Fibroblast of skin of right quadriceps (primary cell): ENCODE results near the gene RPL18A.
"Not testable (repeated sequence)": the region's sequence is repeated elsewhere in the genome, so short reads cannot be mapped to it uniquely, and the experiment has no call there.

ENCODE experiments used
- DNase-seq: peaks from one replicate; pipeline ENCODE4 v3.0.0-alpha.2; 2013

Gene RPL18A

GRCh38 chr19:17866964-17867486 is 7.3 kb downstream of the RPL18A start:
- DNase-seq, result no peak

GRCh38 chr19:17868669-17869068 is 9.0 kb downstream of the RPL18A start:
- no peak for DNase-seq

- DNase-seq, result no peak
Measured at GRCh38 chr19:17869114-17869608, 9.5 kb downstream of the RPL18A start.

GRCh38 chr19:17871032-17871877 is 11.5 kb downstream of the RPL18A start:
- DNase-seq, result no peak

- DNase-seq, result no peak
Measured at GRCh38 chr19:17871878-17872250, 12.2 kb downstream of the RPL18A start, which contains the start of gene SLC5A5. Gene SLC5A5, plus strand, starts transcription at chr19:17871945. Its CDS starts 375 bp downstream, at chr19:17872320.

GRCh38 chr19:17872251-17873001 is 12.7 kb downstream of the RPL18A start:
- DNase-seq, result no peak

GRCh38 chr19:17873786-17874757 is 14.4 kb downstream of the RPL18A start:
- no peak for DNase-seq

- DNase-seq, result no peak
Measured at GRCh38 chr19:17874758-17875135, 15.0 kb downstream of the RPL18A start.

GRCh38 chr19:17877696-17878095 is 18.0 kb downstream of the RPL18A start:
- no peak for DNase-seq

- DNase-seq, result no peak
Measured at GRCh38 chr19:17879466-17879865, 19.8 kb downstream of the RPL18A start.

- DNase-seq, result no peak
Measured at GRCh38 chr19:17881701-17882100, 22.0 kb downstream of the RPL18A start.

GRCh38 chr19:17883627-17884410 is 24.1 kb downstream of the RPL18A start:
- no peak for DNase-seq

GRCh38 chr19:17886515-17886914 is 26.8 kb downstream of the RPL18A start:
- no peak for DNase-seq

GRCh38 chr19:17887221-17887620 is 27.5 kb downstream of the RPL18A start:
- DNase-seq, result not testable (repeated sequence)

- DNase-seq, result no peak
Measured at GRCh38 chr19:17888260-17888659, 28.6 kb downstream of the RPL18A start.

GRCh38 chr19:17889609-17890214 is 30.0 kb downstream of the RPL18A start:
- peak; percentile 42 for DNase-seq

GRCh38 chr19:17893766-17894165 is 34.1 kb downstream of the RPL18A start:
- DNase-seq, result no peak

- peak; percentile 48 for DNase-seq
Measured at GRCh38 chr19:17902701-17903100, 43.0 kb downstream of the RPL18A start.

- no peak for DNase-seq
Measured at GRCh38 chr19:17908244-17908643, 48.5 kb downstream of the RPL18A start.

- no peak for DNase-seq
Measured at GRCh38 chr19:17909003-17909732, 49.5 kb downstream of the RPL18A start.
